Gastroesophageal sphincter (tissue), 3 donors: Measurements from ENCODE around the gene SMARCA4.

Experiments
- CTCF ChIP-seq, 4 experiments: fragments of 200-600 bp in 2 of 4; fragments of 450-650 bp in 2 of 4; sonication (generic) in 1 of 4; IDR thresholded peaks; one replicate each; pipeline ENCODE4 v1.5.1; 2017 to 2019; ENCODE audit warnings: antibody characterized with exemption in 4 of 4, mild to moderate bottlenecking in 2 of 4, moderate library complexity in 2 of 4
- EP300 ChIP-seq: sonication (generic); formaldehyde crosslinking; IDR thresholded peaks from one replicate; pipeline ENCODE4 v1.6.1; 2017; ENCODE audit warnings: antibody characterized with exemption, mild to moderate bottlenecking
- POLR2A ChIP-seq, 2 donors: fragments of 450-650 bp; IDR thresholded peaks; one replicate each; pipeline ENCODE4 v1.6.1; 2017; ENCODE audit warnings: antibody characterized with exemption in 2 of 2, mild to moderate bottlenecking in 2 of 2, moderate library complexity in 1 of 2
- POLR2AphosphoS5 ChIP-seq: sonication (generic); formaldehyde crosslinking; IDR thresholded peaks from one replicate; pipeline ENCODE4 v1.6.1; 2017; ENCODE audit warnings: antibody characterized with exemption

GRCh38 chr19:11041966-11042627 lies 81.3 kb downstream of the SMARCA4 start:
- TF ChIP-seq CTCF (IDR thresholded peaks at IDR 0.05) (no peak), POLR2A (IDR thresholded peaks at IDR 0.05) (no peak), POLR2AphosphoS5 (no peak), EP300 (no peak)
